ENCODE data around the gene MINDY1.

DNA sequence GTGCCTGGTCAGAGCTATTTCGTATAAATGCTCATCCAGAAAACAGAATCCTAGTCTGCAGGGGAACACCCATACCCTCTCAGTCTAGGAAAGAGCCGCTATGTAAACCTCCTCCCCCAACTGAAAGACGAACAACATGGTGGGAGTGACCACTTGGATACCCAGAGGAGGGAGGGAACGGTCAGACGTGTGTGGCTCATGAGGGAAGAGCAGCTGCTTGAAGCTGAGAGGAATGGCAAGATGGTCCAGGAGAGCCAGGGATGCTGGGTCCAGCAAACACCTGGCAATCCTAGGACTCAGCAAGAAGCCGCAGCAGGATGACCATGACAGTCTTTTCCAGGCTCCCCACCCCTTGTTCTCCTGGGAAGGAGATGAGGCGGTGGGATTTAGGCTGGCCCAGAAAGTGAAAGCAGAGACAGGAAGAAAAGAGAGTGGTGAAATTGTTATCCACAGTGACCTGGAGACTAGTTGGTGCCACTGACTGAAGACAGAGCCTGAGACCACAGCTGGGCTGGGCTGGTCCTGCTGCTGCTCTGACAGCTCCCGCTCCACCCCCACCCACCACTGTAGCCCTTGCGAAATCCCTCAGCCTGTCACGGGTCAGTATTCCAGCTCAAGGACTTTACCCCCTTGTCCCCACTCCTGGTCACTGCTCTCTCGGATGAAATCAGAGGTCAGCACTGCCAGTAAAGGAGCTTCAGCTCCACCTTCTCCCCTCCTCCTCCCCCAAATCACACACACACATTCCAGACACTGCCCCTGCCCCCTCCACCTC lies 35.7 kb downstream of the MINDY1 start:
- TF ChIP-seq CTCF (IDR thresholded peaks at IDR 0.05; ENCODE audit: poor library complexity) (no peak), EZH2 (IDR thresholded peaks at IDR 0.05; ENCODE audit: borderline replicate concordance) (no peak), EZH2phosphoT487 (IDR thresholded peaks at IDR 0.05; ENCODE audit: low read depth, severe bottlenecking, unreplicated experiment) (no peak)
